Cerebellar cortex (tissue), 1 donor: ENCODE results near the gene PHACTR4.
"Not testable (repeated sequence)": the region's sequence is repeated elsewhere in the genome, so short reads cannot be mapped to it uniquely, and the experiment has no call there.

ENCODE experiments used
- DNase-seq: peaks from one replicate; pipeline ENCODE4 v3.0.0-alpha.2; 2015; ENCODE audit warnings: low spot score

Gene PHACTR4

GRCh38 chr1:28371010-28371377 is 1.5 kb downstream of the PHACTR4 start:
- no peak for DNase-seq

- not testable (repeated sequence) for DNase-seq
Observed at GRCh38 chr1:28373450-28373849, 3.9 kb downstream of the PHACTR4 start.

DNA sequence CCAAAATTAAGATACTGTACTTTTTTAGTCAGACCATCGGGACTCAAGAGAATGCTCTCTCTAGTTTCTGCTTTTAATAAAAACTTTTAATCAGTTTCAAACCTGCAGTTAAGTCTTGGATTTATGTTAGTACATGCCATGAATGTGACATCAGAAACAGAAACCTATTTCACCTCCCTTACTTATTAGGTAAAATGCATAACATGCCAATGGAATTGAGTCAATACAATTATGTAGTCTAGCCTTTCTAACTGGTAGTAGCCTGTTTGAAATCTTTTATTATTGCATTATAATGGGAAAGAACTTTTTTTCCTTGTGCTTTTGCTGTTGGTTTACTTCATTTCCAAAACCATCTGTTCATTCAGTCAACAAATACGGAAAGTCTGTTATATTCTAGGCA is 4.8 kb downstream of the PHACTR4 start:
- DNase-seq = no peak

DNA sequence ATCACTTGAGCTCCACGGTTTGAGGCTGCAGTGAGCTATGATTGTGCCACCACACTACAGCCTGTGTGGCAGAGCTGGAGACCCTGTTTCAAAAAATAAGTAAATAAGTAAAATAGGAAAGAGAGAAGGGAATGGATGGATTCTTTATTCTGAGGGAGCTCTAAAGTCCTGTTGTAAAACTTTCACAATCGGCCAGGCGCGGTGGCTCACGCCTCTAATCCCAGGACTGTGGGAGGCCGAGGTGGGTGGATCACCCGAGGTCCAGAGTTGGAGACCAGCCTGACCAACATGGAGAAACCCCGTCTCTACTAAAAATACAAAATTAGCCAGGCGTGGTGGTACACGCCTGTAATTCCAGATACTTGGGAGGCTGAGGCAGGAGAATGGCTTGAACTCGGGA is 6.1 kb downstream of the PHACTR4 start:
- not testable (repeated sequence) for DNase-seq

- not testable (repeated sequence) for DNase-seq
Observed at GRCh38 chr1:28376195-28376594, 6.7 kb downstream of the PHACTR4 start.

GRCh38 chr1:28378906-28379305 is 9.4 kb downstream of the PHACTR4 start:
- no peak for DNase-seq

- DNase-seq = no peak
Observed at GRCh38 chr1:28380394-28380793, 10.9 kb downstream of the PHACTR4 start.

DNA sequence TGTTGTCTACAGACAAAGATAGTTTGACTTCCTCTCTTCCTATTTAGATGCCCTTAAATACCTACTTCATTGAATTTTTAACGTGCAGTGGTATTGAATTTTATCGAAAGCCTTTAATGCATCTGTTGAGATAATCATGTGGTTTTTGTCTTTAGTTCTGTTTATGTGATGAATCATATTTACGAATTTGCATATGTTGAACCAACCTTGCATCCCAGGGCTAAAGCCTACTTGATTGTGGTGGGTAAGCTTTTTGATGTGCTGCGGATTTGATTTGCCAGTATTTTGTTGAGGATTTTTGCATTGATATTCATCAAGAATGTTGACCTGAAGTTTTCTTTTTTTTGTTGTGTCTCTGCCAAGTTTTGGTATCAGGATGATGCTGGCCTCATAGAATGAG is 14.2 kb downstream of the PHACTR4 start:
- DNase-seq = not testable (repeated sequence)

- no peak for DNase-seq
Observed at GRCh38 chr1:28392027-28392652, 22.6 kb downstream of the PHACTR4 start.

DNA sequence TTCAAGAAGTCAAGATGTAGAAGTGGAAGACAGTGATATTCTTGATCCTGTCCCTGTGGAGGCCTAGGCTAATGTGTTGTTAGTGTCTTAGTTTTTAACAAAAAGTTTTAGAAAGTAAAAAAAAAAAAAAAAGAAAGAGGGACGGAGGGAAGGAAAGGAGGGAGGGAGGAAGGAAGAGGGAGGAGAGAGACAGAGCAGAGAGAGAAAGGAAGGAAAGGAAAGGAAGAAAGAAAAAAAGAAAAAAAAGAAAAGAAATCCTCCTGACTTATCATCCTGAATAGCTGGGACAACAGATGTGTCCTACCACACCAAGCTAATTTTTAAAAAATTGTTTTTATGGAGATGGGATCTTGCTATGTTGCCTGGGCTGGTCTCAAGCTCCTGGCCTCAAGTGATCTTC is 24.6 kb downstream of the PHACTR4 start:
- no peak for DNase-seq

- DNase-seq = no peak
Observed at GRCh38 chr1:28395181-28395580, 25.6 kb downstream of the PHACTR4 start.

DNA sequence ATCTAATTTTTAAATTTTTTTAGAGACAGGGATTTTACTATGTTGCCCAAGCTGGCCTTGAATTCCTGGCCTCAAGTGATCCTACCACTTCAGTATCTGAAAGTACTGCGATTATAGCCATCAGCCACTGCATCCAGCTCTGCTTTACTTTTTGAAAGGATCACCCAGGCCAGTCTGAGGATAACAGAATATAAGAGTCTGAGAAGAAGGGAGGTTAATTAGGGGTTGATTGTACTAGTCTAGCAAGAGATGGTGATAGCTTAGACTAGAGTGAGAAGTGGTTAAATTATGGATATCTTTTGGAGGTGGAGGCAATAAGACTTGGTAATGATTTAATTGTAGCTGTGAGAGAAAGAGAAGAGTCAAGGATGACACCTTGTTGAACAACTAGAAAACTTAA is 32.2 kb downstream of the PHACTR4 start:
- DNase-seq = no peak

DNA sequence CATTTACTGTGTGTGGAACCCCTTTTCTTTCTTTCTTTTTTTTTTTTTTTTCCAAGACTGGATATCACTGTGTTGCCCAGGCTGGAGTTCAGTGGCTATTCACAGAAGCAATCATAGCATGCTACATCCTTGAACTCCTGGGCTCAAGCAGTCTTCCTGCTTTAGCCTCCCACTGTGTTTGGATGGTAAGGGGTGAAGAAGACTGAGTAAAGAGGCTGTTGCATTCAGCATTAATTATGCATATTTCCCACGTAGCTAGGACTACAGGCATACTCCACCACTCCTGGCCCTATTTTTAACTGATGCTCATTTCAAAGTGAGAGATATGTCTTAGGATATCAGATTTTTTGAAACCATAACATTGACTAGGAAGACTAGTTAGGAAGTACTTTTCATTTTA is 39.5 kb downstream of the PHACTR4 start:
- DNase-seq = no peak

DNA sequence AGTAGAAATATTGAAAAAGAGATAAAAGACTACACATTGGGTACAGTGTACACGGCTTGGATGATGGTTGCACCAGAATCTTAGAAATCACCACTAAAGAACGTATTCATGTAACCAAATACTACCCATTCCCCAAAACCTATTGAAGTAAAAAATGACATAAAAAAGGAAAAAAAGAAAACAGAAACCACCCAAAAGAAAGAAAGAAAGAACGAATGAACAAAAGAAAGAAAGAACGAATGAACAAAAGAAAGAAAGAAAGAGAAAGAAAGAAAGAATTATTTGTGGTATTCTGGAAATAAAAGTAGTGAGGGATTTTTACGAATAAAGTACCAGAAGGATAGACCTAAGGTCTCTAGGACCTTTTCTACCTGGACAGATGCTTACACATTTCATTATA is 42.1 kb downstream of the PHACTR4 start:
- DNase-seq = no peak

GRCh38 chr1:28412731-28413130 is 43.2 kb downstream of the PHACTR4 start:
- DNase-seq = no peak

- no peak for DNase-seq
Observed at GRCh38 chr1:28416509-28417194, 47.1 kb downstream of the PHACTR4 start.

- no peak for DNase-seq
Observed at GRCh38 chr1:28417441-28417922, 47.9 kb downstream of the PHACTR4 start.

GRCh38 chr1:28417926-28418637 is 48.5 kb downstream of the PHACTR4 start:
- DNase-seq = no peak

DNA sequence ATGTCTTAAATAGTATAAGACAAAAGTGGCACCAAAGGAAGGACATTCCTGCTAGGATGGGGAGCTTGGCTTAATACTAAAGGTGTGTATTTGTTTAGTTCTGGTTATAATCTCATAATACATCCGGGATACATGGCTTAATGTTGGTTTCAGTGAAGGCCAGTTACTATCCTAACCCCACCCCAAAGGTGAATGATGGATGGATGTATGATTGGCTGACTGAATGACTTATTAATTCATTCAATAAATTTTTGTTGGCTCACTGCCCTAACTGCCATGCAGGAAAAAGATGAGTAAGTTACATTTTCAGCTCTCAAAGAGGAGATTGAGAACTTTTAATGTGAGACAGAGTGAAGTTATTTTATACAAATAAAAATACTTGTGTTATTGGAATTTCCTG is 52.2 kb downstream of the PHACTR4 start:
- no peak for DNase-seq

GRCh38 chr1:28426831-28427230 is 57.3 kb downstream of the PHACTR4 start:
- DNase-seq = no peak

DNA sequence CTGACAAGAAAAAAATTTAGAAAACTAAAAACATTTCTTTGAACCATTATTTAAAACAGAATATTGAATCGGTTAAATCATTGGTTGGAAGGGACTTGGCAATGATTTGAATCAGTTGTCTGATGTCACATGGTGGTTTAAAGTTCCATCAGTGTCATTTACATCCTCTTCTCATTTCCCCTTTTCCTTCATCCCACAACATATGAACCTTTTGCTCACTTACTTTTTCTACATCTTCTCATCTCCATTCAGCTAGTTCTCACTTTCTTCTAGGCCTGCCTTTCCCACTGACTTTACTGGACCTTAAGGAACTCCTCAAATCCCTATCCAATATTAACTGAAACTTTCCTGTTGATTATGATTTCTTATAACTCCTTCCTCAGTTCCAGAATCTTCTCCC is 58.5 kb downstream of the PHACTR4 start:
- no peak for DNase-seq

DNA sequence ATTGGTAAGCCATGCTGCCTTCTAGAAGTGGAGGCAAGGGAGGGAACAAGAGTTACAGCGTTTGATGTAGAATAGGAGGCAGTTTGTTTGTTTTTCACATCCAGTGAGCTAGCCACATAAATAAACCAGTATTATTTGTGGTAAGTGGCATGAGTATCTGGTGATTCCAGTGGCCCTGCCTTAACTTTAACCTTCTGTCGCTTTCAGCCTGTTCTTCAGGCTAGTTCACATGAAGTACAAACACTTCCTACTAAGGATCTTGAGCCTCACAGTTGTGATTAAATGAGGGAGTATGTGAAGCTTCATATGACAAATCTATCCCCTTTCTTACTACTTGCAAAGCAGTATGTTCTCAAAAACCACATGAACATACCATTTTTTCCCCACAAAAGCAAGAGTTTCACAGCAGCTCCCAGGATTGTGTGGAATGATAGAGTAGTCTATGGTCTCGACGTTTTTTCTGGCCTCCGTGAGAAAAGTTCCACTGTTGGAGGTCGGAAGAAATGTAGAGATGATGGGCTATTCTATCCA is 59.5 kb downstream of the PHACTR4 start:
- DNase-seq = no peak

GRCh38 chr1:28436211-28436769 is 66.8 kb downstream of the PHACTR4 start:
- no peak for DNase-seq
